GM21447 (cell line): ENCODE data around the gene MIAT.

Source experiments
- ATAC-seq: cut with Tn5 transposase; IDR thresholded peaks from one replicate; pipeline ENCODE4 v1.9.1; 2021; ENCODE audit not compliant: unreplicated experiment

Gene MIAT

DNA sequence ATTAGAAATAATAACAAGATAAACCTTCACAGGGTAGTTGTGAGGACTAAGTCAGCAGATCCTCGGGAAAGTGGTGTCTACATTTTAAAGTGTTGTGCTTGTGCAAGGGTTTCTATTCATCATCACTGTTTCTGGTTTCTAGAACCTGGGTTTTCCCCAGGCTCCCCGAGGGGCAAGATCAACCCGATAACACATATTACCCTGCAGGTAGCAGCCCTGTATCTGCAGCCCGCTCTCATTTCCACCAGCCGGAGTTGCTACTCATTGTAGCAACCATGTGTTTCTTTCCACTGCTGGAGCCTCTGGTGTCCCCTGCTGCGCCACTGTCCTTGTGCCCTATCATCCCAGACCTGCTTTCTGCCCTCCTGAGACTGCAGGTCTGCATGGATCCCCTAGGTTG is 67.0 kb downstream of the MIAT start:
- no peak for ATAC-seq

DNA sequence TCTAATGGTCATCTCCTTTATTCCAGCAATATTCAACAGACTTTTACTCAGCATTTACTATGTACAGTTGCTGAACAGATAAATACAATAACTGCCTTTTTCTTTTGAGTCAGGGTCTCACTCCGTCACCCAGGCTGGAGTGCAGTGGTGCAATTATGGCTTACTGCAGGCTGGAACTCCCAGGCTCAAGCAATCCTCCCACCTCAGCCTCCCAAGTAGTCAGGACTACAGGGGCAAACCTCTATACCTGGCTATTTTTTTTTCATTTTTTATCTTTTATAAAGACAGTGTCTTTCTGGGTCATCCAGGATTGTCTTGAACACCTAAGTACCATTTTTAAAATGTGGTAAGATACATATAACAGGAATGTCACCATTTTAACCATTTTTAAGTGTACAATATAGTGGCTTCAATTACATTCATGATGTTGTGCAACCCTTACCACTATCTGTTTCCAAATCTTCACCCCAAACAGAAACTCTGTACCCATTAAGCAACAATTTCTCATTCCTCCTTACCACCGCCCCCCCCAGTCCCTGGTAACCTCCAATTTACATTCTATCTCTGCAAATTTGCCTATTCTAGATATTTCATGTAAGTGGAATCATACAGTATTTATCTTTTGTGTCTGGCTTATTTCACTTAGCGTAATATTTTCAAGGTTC is 67.8 kb downstream of the MIAT start:
- no peak for ATAC-seq
